Activated CD4-positive, alpha-beta T cell treated with anti-CD3 and anti-CD28 coated beads, Interleukin-2, amount 50 U/mL, for 48 hours (primary cell): ENCODE data around the gene KCNH6.

Source experiments
- DNase-seq, 2 experiments: peaks; one replicate each; pipeline ENCODE4 v3.0.0-alpha.2; 2020

The KCNH6 gene

GRCh38 chr17:63511331-63511730, 11.8 kb upstream of the KCNH6 start:
- DNase-seq: no peak

- no peak for DNase-seq
Observed at GRCh38 chr17:63512388-63512787, 10.8 kb upstream of the KCNH6 start.

GRCh38 chr17:63512896-63513644, 10.1 kb upstream of the KCNH6 start:
- no peak for DNase-seq

- no peak for DNase-seq
Observed at GRCh38 chr17:63514477-63514876, 8.7 kb upstream of the KCNH6 start.

GRCh38 chr17:63514974-63515373, 8.2 kb upstream of the KCNH6 start:
- no peak for DNase-seq

- DNase-seq: no peak
Observed at GRCh38 chr17:63515426-63515825, 7.7 kb upstream of the KCNH6 start.

- DNase-seq: peak; percentile 51 to 67
Observed at GRCh38 chr17:63516910-63517824, 6.0 kb upstream of the KCNH6 start.

- no peak for DNase-seq
Observed at GRCh38 chr17:63517825-63518534, 5.2 kb upstream of the KCNH6 start.

GRCh38 chr17:63519116-63519881, 3.9 kb upstream of the KCNH6 start:
- DNase-seq: no peak

- no peak for DNase-seq
Observed at GRCh38 chr17:63519972-63520882, 2.9 kb upstream of the KCNH6 start.

GRCh38 chr17:63524051-63524450, 893 bp downstream of the KCNH6 start:
- no peak for DNase-seq

GRCh38 chr17:63525190-63525946, 2.2 kb downstream of the KCNH6 start:
- DNase-seq: no peak

- no peak for DNase-seq
Observed at GRCh38 chr17:63526861-63527260, 3.7 kb downstream of the KCNH6 start.

- DNase-seq: no peak
Observed at GRCh38 chr17:63528183-63528582, 5.0 kb downstream of the KCNH6 start.

- DNase-seq: no peak
Observed at GRCh38 chr17:63529711-63530556, 6.8 kb downstream of the KCNH6 start.

- DNase-seq: no peak
Observed at GRCh38 chr17:63530557-63531021, 7.4 kb downstream of the KCNH6 start.

GRCh38 chr17:63531022-63531965, 8.1 kb downstream of the KCNH6 start:
- DNase-seq: no peak

GRCh38 chr17:63533433-63534077, 10.4 kb downstream of the KCNH6 start:
- no peak for DNase-seq
